Muscle of leg (tissue), 11 donors: ENCODE data around the gene NRCAM. TPM values are rescaled to one million over a fixed set of nuclear protein-coding genes. Genes with fewer than 3 reads are reported as not detected.

Source experiments
- DNase-seq: peaks from one replicate; pipeline ENCODE4 v3.0.0; 2013
- H3K27ac ChIP-seq: one replicate; pipeline ENCODE4 v1.5.1; 2013; ENCODE audit warnings: mild to moderate bottlenecking, low read length, control low read depth
- H3K27me3 ChIP-seq: one replicate; pipeline ENCODE4 v1.6.1; 2013; ENCODE audit warnings: low read length; ENCODE audit not compliant: control insufficient read depth, insufficient read depth
- H3K36me3 ChIP-seq: one replicate; pipeline ENCODE4 v1.6.1; 2013; ENCODE audit warnings: low read length; ENCODE audit not compliant: control insufficient read depth, insufficient read depth
- H3K4me1 ChIP-seq: one replicate; pipeline ENCODE4 v1.6.1; 2013; ENCODE audit warnings: low read length; ENCODE audit not compliant: control insufficient read depth, insufficient read depth
- H3K4me3 ChIP-seq: one replicate; pipeline ENCODE4 v1.5.1; 2013; ENCODE audit warnings: low read length, control low read depth
- H3K9me3 ChIP-seq: replicated peaks from 2 replicates; pipeline ENCODE4 v1.6.1; 2013; ENCODE audit warnings: low read depth, low read length; ENCODE audit not compliant: control insufficient read depth
- WGBS: methylation state at CpG from one replicate; pipeline ENCODE4 v1.1.5; 2013; ENCODE audit warnings: missing lambda C conversion rate; ENCODE audit not compliant: insufficient coverage; 5-methylcytosine and 5-hydroxymethylcytosine counted together
- polyA plus RNA-seq, 8 donors: library from polyadenylated mRNA; unstranded; fragments of 120-200 nt; gene quantifications; one replicate each; pipeline versions ENCODE4 v1.2.1 to v1.2.3, GENCODE V29; 2013; ENCODE audit warnings: inconsistent platforms in 1 of 8, low replicate concordance in 1 of 8; ENCODE audit not compliant: insufficient read length in 8 of 8, insufficient read depth in 1 of 8
- total RNA-seq: library from RNA; stranded (reverse); fragments of 120-200 nt; gene quantifications from one replicate; pipeline ENCODE4 v1.2.4, GENCODE V29; 2013

NRCAM gene
- total and polyA plus RNA-seq, 9 donors, result 17.5 to 35.6 (median 23.3) TPM

- WGBS, result no CpG with 5 or more reads among the region's 1 CpG
Measured at GRCh38 chr7:108450160-108450559, 6.1 kb downstream of the NRCAM start.

GRCh38 chr7:108449521-108449920 is 6.7 kb downstream of the NRCAM start:
- H3K9me3 ChIP-seq, result no peaks in the 10 kb centered on the region
- H3K4me3 ChIP-seq, result no peak overlapping the region
- H3K4me1 ChIP-seq, result peaks cover 4% of the 10 kb centered on the region
- no peak for DNase-seq
- H3K27me3 ChIP-seq, result peaks cover 4% of the 10 kb centered on the region
- no peak overlapping the region for H3K27ac ChIP-seq
- H3K36me3 ChIP-seq, result no peaks in the 10 kb centered on the region

More at GRCh38 chr7:108450160-108450559, 6.1 kb downstream of the NRCAM start:
- Histone ChIP-seq H3K27me3 (peaks cover 9% of the 10 kb centered on the region), H3K4me1 (peaks cover 8% of the 10 kb centered on the region), H3K36me3 (no peaks in the 10 kb centered on the region), H3K9me3 (no peaks in the 10 kb centered on the region), H3K4me3 (no peak overlapping the region), H3K27ac (no peak overlapping the region)
- DNase-seq, result no peak

GRCh38 chr7:108448584-108449505 is 7.4 kb downstream of the NRCAM start:
- H3K9me3 ChIP-seq, result no peaks in the 10 kb centered on the region
- no peaks in the 10 kb centered on the region for H3K4me1 ChIP-seq
- DNase-seq, result no peak
- no peak overlapping the region for H3K4me3 ChIP-seq
- H3K27ac ChIP-seq, result no peak overlapping the region
- H3K36me3 ChIP-seq, result no peaks in the 10 kb centered on the region
- 68% methylated on average over 6 of the region's 11 CpGs for WGBS
- H3K27me3 ChIP-seq, result no peaks in the 10 kb centered on the region

GRCh38 chr7:108442039-108442568 is 14.1 kb downstream of the NRCAM start:
- Histone ChIP-seq H3K4me1 (no peaks in the 10 kb centered on the region), H3K36me3 (no peaks in the 10 kb centered on the region), H3K27ac (peak overlapping the region; percentile 50), H3K9me3 (no peaks in the 10 kb centered on the region), H3K4me3 (no peak overlapping the region), H3K27me3 (no peaks in the 10 kb centered on the region)
- DNase-seq, result peak; percentile 72
- 70% methylated on average over 2 of the region's 5 CpGs for WGBS

- WGBS, result no CpG with 5 or more reads among the region's 4 CpGs
- no peaks in the 10 kb centered on the region for H3K36me3 ChIP-seq
- no peak overlapping the region for H3K27ac ChIP-seq
- H3K4me1 ChIP-seq, result no peaks in the 10 kb centered on the region
- no peaks in the 10 kb centered on the region for H3K27me3 ChIP-seq
- H3K4me3 ChIP-seq, result no peak overlapping the region
- DNase-seq, result no peak
- H3K9me3 ChIP-seq, result no peaks in the 10 kb centered on the region
Measured at GRCh38 chr7:108441392-108441955, 14.8 kb downstream of the NRCAM start.

GRCh38 chr7:108440613-108441012 is 15.6 kb downstream of the NRCAM start:
- Histone ChIP-seq H3K27me3 (no peaks in the 10 kb centered on the region), H3K9me3 (no peaks in the 10 kb centered on the region), H3K4me1 (no peaks in the 10 kb centered on the region), H3K4me3 (no peak overlapping the region), H3K36me3 (no peaks in the 10 kb centered on the region), H3K27ac (no peak overlapping the region)
- no peak for DNase-seq
- WGBS, result no CpG with 5 or more reads among the region's 3 CpGs

GRCh38 chr7:108436906-108437305 is 19.3 kb downstream of the NRCAM start:
- Histone ChIP-seq H3K4me1 (no peaks in the 10 kb centered on the region), H3K27ac (no peak overlapping the region), H3K4me3 (no peak overlapping the region), H3K9me3 (no peaks in the 10 kb centered on the region), H3K27me3 (no peaks in the 10 kb centered on the region), H3K36me3 (no peaks in the 10 kb centered on the region)
- no CpG with 5 or more reads among the region's 3 CpGs for WGBS
- no peak for DNase-seq

- H3K27me3 ChIP-seq, result no peaks in the 10 kb centered on the region
- H3K4me1 ChIP-seq, result no peaks in the 10 kb centered on the region
- WGBS, result 50% methylated on average over 1 of the region's 2 CpGs
- H3K9me3 ChIP-seq, result no peaks in the 10 kb centered on the region
- H3K4me3 ChIP-seq, result no peak overlapping the region
- H3K27ac ChIP-seq, result no peak overlapping the region
- no peak for DNase-seq
- H3K36me3 ChIP-seq, result no peaks in the 10 kb centered on the region
Measured at GRCh38 chr7:108434010-108434409, 22.2 kb downstream of the NRCAM start.

- no peaks in the 10 kb centered on the region for H3K9me3 ChIP-seq
- H3K36me3 ChIP-seq, result no peaks in the 10 kb centered on the region
- H3K27me3 ChIP-seq, result no peaks in the 10 kb centered on the region
- no peak for DNase-seq
- no peak overlapping the region for H3K27ac ChIP-seq
- 71% methylated on average over 1 of the region's 1 CpG for WGBS
- no peaks in the 10 kb centered on the region for H3K4me1 ChIP-seq
- no peak overlapping the region for H3K4me3 ChIP-seq
Measured at GRCh38 chr7:108431099-108431498, 25.1 kb downstream of the NRCAM start.

- no peaks in the 10 kb centered on the region for H3K9me3 ChIP-seq
- H3K27me3 ChIP-seq, result no peaks in the 10 kb centered on the region
- H3K4me3 ChIP-seq, result no peak overlapping the region
- no peak overlapping the region for H3K27ac ChIP-seq
- no peaks in the 10 kb centered on the region for H3K4me1 ChIP-seq
- DNase-seq, result no peak
- WGBS, result 67% methylated on average over 1 of the region's 1 CpG
- no peaks in the 10 kb centered on the region for H3K36me3 ChIP-seq
Measured at GRCh38 chr7:108430664-108431063, 25.6 kb downstream of the NRCAM start.
